GM19438 (cell line): ENCODE measurements around the gene UNC5C.

Experiments
- ATAC-seq: cut with Tn5 transposase; IDR thresholded peaks from one replicate; pipeline ENCODE4 v1.9.1; 2021; ENCODE audit warnings: low read depth; ENCODE audit not compliant: unreplicated experiment

Gene UNC5C

GRCh38 chr4:95360906-95361695, 187.7 kb downstream of the UNC5C start:
- ATAC-seq, result no peak

DNA sequence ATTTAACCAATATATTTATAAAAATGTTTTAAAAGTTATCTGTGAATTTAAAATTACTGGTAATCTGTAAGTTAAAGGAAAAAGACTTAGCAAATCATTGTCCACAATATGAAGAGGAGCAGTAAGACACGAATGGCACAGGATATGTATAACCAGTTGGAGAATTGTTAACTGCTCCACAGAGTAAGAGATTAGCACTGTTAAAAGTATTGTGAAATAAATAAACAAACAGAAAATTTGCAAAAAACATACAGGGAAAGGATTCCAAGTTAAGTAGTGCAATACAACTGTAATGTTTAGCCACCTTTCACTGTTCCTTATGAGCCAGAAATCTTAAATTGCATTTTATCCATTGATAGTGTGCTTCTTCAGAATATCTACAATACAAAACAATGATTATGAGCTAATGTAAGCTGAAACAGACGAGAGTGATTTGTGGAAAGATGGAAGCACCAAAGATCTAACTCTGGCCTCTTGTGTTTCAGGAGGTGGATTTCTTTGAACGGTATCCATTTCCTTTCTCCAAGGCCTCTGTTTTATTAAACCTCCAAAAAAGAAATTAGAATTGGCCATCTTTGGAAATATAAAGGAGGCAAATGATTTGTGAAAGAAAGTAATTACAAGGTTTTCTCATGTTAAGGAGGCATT, 188.4 kb downstream of the UNC5C start:
- no peak for ATAC-seq

DNA sequence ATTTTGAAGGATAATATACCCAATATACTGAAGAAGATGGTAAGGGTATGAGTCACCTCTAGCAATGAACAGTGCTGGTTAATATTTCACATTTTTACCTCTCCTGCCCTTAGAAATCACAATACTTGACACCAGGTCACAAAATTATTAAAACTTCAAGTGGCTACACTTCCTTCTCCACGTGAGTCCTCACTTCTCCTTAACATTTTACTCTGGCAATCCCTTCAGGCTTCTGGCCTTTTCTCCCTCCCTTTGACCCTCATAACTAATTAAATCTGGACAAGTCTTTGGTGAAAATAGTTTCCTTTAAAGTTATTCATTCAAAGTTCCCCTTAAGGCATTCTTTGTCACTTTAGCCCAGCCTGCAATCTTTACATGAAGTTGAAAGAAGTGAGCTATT, 190.4 kb downstream of the UNC5C start:
- ATAC-seq, result no peak

DNA sequence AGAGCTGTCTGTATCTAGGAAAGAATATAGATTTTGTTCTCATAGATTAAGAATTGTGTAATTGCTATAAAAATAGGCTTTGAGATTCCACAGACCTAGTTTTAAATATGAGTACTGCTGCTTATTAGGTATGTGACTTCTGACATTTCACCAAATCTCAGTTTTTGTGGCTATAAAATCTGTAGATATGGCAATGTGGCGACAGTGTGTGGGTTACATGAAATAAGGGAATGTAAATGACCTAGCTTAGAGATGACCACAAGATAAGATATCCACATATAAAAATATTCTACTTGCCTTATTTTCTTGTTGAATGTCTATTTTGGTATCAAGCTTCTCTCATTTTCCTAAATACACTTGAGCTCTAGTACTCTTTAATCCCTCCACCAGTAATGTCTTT, 193.8 kb downstream of the UNC5C start:
- no peak for ATAC-seq

DNA sequence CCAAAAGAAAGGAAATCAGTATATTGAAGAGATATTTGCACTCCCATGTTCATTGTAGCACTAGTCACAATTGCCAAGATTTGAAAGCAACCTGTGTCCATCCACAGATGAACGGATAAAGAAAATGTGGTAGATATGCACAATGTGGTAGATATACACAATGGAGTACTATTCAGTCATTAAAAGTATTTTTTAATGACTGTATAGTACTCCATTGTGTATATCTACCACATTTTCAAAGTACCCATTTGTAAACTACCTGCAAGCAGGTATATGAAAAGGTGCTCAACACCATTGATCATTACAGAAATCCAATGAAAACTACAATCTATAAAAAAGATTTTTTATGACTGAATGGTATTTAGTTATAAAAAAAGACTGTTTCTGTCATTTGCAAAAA, 200.4 kb downstream of the UNC5C start:
- no peak for ATAC-seq

- ATAC-seq, result no peak
Observed at GRCh38 chr4:95343235-95343634, 205.5 kb downstream of the UNC5C start.

DNA sequence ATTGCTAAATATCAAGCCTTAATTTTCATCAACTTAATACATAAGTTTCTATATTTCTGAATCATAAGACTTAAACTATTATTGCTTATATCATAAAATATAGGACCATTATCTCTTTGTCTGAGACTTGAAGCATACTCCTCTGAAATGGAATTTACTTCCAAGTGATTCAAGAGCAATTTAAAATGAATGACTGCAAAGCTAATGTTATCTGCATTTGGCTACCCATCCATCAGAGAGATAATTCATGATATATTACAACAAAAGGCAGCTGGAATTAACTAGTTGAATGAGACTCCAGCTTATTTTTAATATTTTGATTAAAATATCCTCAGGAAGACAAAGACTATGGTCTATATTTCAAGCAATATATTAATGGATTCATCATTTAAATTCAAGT, 208.6 kb downstream of the UNC5C start:
- no peak for ATAC-seq

- no peak for ATAC-seq
Observed at GRCh38 chr4:95325665-95326064, 223.1 kb downstream of the UNC5C start.

- no peak for ATAC-seq
Observed at GRCh38 chr4:95319169-95319568, 229.6 kb downstream of the UNC5C start.

GRCh38 chr4:95318483-95318882, 230.3 kb downstream of the UNC5C start:
- no peak for ATAC-seq

DNA sequence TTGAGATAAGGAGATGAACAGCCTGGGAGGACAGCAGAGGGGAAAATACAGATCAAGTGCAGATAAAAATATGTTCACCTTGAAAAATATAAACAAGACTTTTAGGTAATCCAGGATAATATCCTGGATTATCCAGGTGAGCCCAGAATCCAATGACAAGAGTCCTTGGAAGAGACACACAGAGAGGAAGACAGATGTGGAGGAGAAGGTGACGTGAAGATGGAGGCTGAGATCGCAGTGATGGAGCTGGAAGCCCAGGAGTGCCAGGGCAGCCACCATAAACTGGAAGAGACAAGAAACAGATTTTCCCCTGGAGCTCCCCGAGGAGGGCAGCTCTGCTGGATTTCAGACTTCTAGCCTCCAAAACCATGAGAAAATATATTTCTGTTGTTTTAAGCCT, 230.7 kb downstream of the UNC5C start:
- no peak for ATAC-seq

- no peak for ATAC-seq
Observed at GRCh38 chr4:95317085-95317793, 231.5 kb downstream of the UNC5C start.

GRCh38 chr4:95314573-95314972, 234.2 kb downstream of the UNC5C start:
- ATAC-seq, result no peak

DNA sequence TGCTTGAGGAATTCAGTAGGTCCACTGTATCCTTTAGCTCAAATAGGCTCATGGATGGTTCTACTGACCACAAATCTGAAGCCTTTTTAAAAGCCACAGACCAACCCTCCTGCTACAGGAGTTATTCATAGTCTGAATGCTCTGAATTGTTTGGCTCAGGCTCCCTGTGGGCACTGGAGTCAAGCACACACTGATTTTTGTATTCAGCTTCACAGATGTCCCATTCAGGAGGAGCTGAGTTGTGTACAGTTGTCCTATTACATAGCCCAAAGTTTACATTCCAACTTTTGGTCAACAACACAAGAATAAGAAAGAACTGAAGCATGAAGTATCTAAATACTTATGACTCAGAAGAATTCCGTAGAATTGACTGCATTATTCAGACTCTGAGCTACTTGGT, 243.9 kb downstream of the UNC5C start:
- ATAC-seq, result no peak

DNA sequence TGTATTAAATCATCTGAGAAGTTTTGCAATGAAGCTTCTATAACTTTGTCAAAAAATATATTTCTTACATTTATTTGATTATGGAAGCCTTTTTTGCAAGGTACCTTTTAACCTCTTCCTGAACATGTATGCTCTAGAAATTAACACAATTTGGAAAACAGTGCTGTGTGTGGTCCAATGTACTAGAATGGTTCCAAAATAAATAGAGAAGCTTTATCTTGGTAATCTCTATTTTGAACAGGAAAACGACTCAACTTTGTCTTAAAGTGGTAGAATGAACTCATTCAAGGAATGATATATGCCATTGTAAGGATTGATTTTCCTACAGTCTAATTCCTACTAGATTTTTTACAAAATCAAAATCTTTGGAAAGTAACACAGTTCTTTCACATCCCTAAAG, 248.5 kb downstream of the UNC5C start:
- no peak for ATAC-seq

GRCh38 chr4:95296052-95296451, 252.7 kb downstream of the UNC5C start:
- no peak for ATAC-seq

- no peak for ATAC-seq
Observed at GRCh38 chr4:95295157-95295556, 253.6 kb downstream of the UNC5C start.

- ATAC-seq, result no peak
Observed at GRCh38 chr4:95294321-95294720, 254.5 kb downstream of the UNC5C start.

DNA sequence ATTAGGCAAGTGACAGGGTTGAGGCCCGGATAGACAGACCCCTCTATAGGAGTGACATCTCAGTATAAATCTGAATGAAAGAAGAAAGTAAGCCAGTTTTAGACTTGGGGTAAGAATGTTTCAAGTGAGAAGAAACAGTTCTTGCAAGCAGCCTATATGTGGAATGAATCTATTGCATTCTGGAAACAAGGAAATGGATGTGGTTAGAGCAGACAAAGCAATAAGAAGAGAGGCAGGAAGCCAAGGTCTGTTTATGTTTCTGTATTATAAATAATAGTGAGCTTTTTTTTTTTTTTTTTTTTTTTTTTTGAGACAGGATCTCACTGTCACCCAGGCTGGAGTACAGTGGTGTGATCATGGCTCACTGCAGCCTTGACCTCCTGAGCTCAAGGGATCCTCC, 255.8 kb downstream of the UNC5C start:
- ATAC-seq, result no peak

DNA sequence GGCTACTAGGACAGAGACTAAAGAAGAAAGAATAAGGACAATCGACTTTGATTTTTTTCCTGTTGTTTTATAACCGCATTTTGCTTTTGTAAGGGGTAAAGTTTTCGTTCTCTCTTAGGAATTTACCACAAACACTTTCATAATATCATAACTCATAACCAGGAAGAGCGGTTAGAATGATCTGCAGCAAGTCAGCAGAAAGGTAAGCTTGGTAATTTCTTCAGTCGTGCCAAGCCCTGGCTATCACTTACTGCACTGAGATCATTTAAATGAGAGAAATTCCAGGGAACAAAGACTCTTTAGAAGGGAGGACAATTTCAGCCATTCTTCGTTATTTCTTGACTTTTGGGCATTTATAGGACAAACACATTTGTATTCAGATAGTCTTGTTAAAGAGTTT, 258.1 kb downstream of the UNC5C start:
- ATAC-seq, result no peak

DNA sequence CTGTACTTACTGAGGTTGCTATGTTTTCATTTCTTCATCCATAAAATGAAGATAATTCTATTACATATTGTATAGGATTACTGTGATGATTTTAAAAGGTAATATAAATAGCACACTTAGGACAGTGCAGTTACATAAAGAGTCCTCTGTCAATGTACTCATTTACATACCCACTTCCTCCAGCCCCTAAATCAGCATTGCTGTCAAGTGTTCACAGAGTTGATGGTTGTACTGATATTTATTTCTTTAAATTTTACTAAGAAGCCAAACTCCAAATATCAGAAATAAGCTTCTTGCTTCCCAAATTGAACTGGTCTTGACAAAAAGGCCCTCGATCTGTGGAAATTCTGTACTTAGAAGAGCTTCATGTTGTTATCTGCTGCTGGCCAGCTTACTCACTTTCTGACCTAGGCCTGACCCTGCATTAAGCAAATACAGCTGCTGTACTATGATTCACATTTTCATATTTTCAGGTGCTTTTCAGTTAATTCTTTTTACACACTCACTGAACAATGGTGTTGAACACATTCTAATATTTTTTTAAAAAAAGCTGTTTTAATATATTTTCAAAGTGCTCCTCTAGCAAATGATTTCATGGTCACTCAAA, 259.6 kb downstream of the UNC5C start:
- ATAC-seq, result no peak
